Stimulated activated CD4-positive, alpha-beta T cell treated with anti-CD3 and anti-CD28 coated beads, Interleukin-15, amount 100 ng/mL, for 24 hours (primary cell): ENCODE data around the gene NCOA3.
"Not testable (repeated sequence)": the region's sequence is repeated elsewhere in the genome, so short reads cannot be mapped to it uniquely, and the experiment has no call there.

ENCODE experiments used
- DNase-seq: peaks from one replicate; pipeline ENCODE4 v3.0.0-alpha.2; 2020

NCOA3 gene

DNA sequence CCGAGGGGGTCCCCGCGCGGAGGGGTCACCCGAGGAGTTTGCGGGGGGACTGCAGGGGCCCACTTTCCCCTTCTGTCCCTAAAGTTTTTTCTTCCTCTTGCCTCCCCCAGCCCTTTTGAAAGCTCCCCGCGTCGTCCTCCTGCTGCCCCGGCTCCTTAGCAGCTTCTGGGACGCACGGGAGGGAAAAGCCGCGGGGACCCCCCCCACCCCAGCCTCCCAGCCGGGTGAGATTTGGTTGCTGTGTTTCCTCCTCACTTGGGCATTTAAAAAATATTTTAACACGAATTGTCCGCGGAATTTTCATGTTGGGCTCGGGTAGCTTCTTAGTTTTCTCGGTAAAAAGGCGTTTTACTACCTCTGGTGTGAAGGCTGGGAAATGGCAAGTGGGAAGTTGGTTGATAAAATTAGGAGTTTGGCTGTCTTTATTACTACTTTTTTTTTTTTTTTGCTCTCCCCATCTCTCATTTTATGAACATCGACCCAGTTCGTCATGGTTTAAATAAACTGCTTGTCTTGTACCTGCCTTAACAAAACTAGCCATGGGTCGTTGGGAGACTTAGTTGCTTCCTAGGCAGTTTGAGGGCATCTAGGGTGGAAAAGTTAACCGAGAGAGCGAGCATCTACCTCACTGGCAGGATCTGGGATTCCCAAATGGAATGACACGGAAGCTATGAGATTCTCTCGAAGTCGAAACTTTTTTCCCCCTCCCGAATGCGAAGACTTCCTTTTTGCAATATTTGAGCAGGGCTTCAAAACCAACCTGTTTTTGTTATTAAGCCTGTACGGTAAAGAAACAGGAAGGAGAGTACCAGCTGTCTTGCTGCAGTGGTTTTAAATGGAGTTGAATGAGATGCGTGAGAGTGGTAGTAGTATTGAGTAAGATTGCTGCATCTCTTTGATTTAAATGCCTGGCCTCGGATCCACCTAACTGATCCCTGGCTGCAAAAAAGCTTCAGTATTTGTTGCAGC is 868 bp downstream of the NCOA3 start:
- DNase-seq, result peak; percentile 49

DNA sequence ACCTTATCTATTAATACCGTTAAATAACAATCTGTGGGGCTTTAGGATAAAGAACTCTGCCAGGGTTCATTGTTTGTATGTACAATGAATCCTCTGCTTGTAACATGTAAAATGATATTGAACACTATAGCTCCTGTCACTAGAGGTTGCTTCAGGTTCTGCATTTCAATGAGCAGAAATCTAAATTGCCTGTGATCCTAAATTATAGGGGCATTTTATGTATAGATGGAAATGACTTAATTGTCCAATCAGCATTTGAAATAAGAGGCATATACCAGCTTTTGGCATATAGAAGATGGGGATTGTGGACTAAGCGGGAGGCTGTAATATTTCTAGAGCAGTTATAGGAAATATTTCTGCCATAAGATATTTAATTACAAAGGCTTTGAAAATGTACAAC is 2.0 kb downstream of the NCOA3 start:
- DNase-seq, result no peak

- no peak for DNase-seq
These were observed 4.6 kb downstream of the NCOA3 start for GRCh38 chr20:47506335-47506734.

GRCh38 chr20:47506850-47507249 is 5.2 kb downstream of the NCOA3 start:
- DNase-seq, result no peak

DNA sequence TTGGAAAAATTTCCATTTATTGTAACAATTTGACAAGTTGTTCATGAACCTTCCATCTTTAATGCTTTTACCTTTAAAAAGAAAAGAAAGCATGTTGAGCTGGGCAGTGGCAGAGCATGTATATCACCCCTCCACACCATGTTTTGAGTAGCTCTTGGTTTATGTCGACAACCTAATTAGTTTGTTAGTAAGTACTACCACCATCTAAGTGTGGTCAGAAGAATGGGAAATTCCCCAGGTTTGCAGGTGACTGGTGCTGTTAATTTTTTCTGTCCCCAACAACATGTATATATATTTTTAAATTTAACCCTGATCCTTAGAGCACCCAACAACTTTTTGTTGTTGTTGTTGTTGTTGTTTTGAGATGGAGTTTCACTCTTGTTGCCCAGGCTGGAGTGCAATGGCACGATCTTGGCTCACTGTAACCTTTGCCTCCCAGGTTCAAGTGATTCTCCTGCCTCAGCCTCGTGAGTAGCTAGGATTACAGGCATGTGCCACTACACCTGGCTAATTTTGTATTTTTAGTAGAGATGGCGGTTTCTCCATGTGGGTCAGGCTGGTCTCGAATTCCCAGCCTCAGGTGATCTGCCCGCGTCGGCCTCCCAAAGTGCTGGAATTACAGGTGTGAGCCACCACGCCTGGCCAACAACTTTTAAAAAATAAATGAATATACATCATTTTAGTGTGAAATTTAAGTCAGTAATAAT is 5.7 kb downstream of the NCOA3 start:
- not testable (repeated sequence) for DNase-seq

DNA sequence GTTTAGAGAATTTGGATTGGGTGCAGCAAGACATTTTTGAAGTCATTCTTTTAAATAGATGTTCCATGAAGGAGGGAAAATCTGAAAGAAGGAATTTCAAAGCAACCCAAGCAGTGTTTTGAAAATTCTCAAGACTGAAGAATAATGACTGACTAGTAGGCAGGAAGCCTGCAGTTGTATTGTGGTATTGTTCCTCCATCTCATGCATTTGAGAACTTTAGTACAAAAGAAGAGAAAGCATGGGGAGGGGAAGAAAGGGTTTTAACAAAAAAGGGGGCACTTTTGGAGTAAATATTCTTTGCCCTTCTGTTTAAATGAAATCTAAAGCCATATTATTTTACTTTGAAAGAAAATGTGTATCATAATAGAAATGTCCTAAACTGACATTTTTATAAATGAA is 6.6 kb downstream of the NCOA3 start:
- DNase-seq, result no peak

GRCh38 chr20:47509104-47509661 is 7.5 kb downstream of the NCOA3 start:
- DNase-seq, result no peak

- no peak for DNase-seq
These were observed 8.0 kb downstream of the NCOA3 start for GRCh38 chr20:47509685-47510084.

DNA sequence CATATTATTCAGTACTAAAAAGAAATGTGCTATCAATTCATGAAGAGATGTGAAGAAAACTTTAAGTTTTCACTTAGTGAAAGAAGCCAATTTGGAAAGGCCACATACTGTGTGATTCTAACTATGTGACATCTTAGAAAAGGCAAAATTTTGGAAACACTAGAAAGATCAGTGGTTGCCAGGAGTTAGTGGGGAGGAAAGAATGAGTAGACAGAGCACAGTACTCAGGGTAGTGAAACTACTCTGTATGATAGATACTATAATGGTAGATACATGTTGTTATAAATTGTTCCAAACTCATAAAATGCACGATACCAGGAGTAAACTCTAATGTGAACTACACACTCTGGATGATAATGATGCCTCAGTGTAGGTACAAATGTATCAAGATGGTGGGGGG is 14.2 kb downstream of the NCOA3 start:
- no peak for DNase-seq

GRCh38 chr20:47521059-47521808 is 19.5 kb downstream of the NCOA3 start:
- no peak for DNase-seq

DNA sequence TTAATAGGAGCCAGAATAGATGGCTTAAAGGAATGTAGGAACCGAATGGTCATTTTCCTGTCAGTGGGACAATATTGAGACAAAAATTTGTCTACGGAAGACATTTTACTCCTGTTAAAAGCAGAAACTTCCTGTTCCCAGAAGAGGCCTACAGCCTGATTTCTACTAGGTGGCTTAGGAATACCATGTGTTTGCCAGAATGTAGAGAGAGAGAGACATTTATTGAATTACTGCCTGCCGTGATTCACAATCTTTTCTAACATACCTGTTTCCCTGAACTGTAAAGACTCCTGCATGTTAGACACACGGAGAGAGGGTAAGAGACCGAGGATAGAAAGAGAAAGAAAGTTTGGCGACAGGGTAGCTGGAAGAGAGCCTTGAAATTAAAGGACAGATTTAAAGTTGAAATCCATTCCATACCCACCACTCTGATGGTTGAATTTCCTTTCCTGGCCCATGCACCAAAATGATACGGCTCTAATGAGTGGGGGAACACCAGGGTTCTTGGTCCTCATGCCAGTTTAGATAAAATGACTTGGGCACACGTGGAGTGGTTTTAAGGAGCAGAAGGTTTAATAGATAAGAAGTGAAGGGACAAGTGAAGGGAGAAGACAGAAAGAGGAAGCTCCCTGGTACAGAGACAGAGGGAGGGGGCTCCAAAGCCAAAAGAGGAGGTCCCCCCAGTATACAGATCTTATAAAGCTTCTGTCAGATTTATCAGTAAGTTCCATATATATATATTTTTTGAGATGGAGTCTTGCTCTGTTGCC is 22.5 kb downstream of the NCOA3 start:
- no peak for DNase-seq

DNA sequence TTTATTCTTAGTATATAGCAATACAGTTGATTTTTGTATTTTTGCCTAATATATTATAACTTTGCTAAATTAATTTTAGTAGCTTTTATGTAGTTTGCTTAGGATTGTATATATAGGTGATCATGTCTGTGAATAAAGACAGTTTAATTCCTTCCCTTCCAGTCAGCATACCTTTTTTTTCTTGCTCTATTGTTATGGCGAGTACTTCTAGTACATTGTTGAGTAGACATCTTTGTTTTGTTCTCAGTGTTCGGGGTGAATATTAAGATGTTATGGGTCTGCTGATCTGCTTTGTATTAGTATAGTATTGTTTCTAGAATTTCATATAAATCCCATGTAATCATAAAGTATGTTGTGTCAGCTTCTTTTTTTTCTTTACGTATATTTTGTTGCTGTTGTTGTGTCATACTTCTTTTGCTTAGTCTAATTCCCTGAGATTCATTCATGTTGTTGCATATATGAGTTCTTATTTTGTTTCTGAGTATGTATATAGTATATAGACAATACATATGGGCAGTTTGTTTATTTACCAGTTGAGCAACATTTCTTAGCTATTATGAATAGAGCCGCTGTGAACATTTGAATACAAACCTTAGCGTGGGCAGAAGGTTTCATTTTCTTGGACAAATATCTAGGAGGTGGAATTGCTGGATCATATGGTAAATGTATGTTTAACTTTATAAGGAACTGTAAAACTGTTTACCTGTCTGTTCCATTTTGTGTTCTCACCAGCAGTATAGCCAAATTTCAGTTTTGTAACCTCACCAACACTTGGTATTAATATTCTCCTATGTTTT is 25.5 kb downstream of the NCOA3 start:
- no peak for DNase-seq

- DNase-seq, result no peak
These were observed 28.2 kb downstream of the NCOA3 start for GRCh38 chr20:47529840-47530239.

DNA sequence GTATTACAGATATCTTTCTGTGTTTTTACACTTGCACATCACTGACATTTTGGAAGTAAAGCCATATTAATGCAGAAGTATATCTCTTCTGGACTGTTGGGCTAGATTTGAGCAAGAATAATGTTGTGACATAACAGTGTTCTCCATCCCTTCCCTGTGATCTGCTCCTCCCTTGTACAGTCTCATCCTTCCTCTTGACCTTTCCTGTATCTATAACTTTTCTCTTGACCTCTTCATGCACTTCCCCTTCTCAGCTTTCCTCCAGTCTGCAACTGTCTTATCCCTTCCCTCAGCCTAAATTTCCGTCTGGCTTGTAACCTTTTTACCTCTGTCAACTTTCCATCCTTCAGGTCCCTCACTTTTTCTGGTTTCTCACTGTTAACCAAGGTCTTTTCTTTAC is 29.8 kb downstream of the NCOA3 start:
- DNase-seq, result no peak

GRCh38 chr20:47532002-47532401 is 30.3 kb downstream of the NCOA3 start:
- DNase-seq, result no peak

- no peak for DNase-seq
These were observed 31.9 kb downstream of the NCOA3 start for GRCh38 chr20:47533518-47534062.

GRCh38 chr20:47534405-47534804 is 32.7 kb downstream of the NCOA3 start:
- no peak for DNase-seq

- DNase-seq, result no peak
These were observed 33.4 kb downstream of the NCOA3 start for GRCh38 chr20:47535088-47535487.

DNA sequence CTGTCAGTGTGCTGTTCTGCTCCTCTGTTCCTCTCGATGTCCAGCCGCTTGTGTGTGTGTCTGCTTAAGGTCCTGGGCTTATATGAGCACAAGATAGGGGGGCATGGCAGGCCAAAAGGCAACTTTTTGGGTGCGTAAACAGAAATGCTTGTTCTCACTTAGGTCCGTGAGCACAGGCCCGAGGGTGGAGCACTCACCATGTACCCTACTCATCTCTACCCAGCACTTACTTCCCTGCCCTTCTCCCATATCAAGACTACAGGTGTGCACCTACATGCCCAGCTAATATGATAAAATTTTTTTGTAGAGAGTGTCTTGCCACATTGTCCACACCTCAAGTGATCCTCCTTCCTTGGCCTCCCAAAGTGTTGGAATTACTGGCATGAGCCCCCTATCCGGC is 34.3 kb downstream of the NCOA3 start:
- no peak for DNase-seq

DNA sequence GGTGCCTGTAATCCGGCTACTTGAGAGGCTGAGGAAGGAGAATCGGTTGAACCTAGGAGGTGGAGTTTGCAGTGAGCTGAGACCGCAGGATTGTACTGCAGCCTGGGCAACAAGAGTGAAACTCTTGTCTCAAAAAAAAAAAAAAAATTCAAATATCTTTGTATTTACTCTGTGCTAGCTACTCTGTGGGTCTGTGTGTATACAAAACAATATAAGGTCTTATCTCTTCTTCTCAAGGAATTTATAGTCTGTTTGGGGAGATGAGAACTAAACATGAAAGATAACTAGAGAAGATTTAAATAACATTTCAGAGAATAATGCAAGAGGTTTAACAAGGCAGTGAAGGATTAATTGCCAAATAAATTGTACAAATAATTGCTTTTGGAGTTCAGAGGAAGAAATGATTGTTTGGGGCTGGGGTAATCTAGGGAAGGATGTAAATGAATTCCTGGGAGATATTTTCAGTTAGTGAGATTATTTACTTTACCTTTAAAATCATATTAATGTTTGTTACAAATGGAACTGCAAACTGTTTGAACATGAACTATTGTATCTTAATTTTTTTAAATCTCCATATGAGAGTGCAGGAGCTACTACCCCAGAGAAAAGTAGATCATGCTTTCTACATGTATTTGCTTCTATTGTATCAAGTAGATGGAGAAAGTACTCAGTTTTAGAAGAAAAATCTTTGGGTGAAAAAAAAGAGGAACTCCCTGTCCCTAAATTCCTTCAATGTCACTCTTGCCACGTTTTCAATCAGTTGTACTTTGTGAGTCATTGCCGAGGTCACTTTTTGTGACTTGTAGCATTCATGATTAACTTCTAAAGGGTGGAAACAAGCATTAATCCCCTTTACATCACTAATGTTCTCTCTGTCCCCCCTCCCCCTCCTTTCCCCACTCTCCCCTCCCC is 39.0 kb downstream of the NCOA3 start:
- DNase-seq, result no peak
